ENCODE data around the gene WNT4.

GRCh38 chr1:22071511-22071910 is 71.4 kb downstream of the WNT4 start:
- TF ChIP-seq PPARA (CRISPR knock-in tag; IDR thresholded peaks at IDR 0.05; ENCODE audit: borderline replicate concordance) = no peak
- no peak for TF ChIP-seq GLIS3 (CRISPR knock-in tag; IDR thresholded peaks at IDR 0.05)
- no peak for TF ChIP-seq CSRNP3 (CRISPR knock-in tag; IDR thresholded peaks at IDR 0.05)
- TF ChIP-seq, protein P1, sequence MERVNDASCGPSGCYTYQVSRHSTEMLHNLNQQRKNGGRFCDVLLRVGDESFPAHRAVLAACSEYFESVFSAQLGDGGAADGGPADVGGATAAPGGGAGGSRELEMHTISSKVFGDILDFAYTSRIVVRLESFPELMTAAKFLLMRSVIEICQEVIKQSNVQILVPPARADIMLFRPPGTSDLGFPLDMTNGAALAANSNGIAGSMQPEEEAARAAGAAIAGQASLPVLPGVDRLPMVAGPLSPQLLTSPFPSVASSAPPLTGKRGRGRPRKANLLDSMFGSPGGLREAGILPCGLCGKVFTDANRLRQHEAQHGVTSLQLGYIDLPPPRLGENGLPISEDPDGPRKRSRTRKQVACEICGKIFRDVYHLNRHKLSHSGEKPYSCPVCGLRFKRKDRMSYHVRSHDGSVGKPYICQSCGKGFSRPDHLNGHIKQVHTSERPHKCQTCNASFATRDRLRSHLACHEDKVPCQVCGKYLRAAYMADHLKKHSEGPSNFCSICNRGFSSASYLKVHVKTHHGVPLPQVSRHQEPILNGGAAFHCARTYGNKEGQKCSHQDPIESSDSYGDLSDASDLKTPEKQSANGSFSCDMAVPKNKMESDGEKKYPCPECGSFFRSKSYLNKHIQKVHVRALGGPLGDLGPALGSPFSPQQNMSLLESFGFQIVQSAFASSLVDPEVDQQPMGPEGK (CRISPR knock-in tag; IDR thresholded peaks at IDR 0.05; ENCODE audit: borderline replicate concordance) = no peak
- TF ChIP-seq RARB (CRISPR knock-in tag; IDR thresholded peaks at IDR 0.05) = no peak
- no peak for TF ChIP-seq ZFP3 (CRISPR knock-in tag; IDR thresholded peaks at IDR 0.05)
- TF ChIP-seq ZNF565 (CRISPR knock-in tag; conservative IDR thresholded peaks at IDR 0.05; ENCODE audit: low read depth) = no peak
- TF ChIP-seq ISL1 (CRISPR knock-in tag; IDR thresholded peaks at IDR 0.05) = no peak
- no peak for TF ChIP-seq ZNF8 (CRISPR knock-in tag; IDR thresholded peaks at IDR 0.05)
- no peak for TF ChIP-seq ZNF70 (CRISPR knock-in tag; IDR thresholded peaks at IDR 0.05)
- no peak for TF ChIP-seq ZC3H10 (CRISPR knock-in tag; IDR thresholded peaks at IDR 0.05)

Data from SK-N-SH treated with all-trans-retinoic acid at 6 μM for 48 hours (cell line).